GM23338 (cell line): ENCODE results near the gene MLEC. TPM values are rescaled to one million over a fixed set of nuclear protein-coding genes. Genes with fewer than 3 reads are reported as not detected.

Source experiments
- ATAC-seq: fragments of 200-7000 bp; cut with Tn5 transposase; 3 replicates; pipeline ENCODE4 v1.9.1; 2020
- DNase-seq: peaks from one replicate; pipeline ENCODE4 v3.0.0-alpha.2; 2015; ENCODE audit warnings: low spot score
- H2AFZ ChIP-seq: fragments of 200-600 bp; sonication (generic); 2 replicates; pipeline ENCODE4 v1.8.0; 2016; ENCODE audit warnings: antibody characterized with exemption, mild to moderate bottlenecking, moderate library complexity
- H3F3A ChIP-seq: fragments of 200-600 bp; sonication (generic); replicated peaks from 2 replicates; pipeline ENCODE4 v1.8.0; 2017; ENCODE audit warnings: antibody characterized with exemption, mixed run types, low read depth
- H3K27ac ChIP-seq: fragments of 200-600 bp; sonication (generic); 2 replicates; pipeline ENCODE4 v1.6.1; 2016; ENCODE audit warnings: low read depth
- H3K27me3 ChIP-seq: fragments of 200-600 bp; sonication (generic); 2 replicates; pipeline ENCODE4 v1.8.0; 2016; ENCODE audit warnings: mild to moderate bottlenecking, mixed run types, moderate library complexity; ENCODE audit not compliant: insufficient read depth
- H3K36me3 ChIP-seq: fragments of 200-600 bp; sonication (generic); 2 replicates; pipeline ENCODE4 v1.8.0; 2016; ENCODE audit warnings: mild to moderate bottlenecking; ENCODE audit not compliant: insufficient read depth
- H3K4me1 ChIP-seq: fragments of 200-600 bp; sonication (generic); 2 replicates; pipeline ENCODE4 v1.8.0; 2016; ENCODE audit warnings: mild to moderate bottlenecking, moderate library complexity; ENCODE audit not compliant: insufficient read depth
- H3K4me2 ChIP-seq: fragments of 200-600 bp; sonication (generic); 2 replicates; pipeline ENCODE4 v1.7.1; 2017; ENCODE audit warnings: mixed run types
- H3K4me3 ChIP-seq: fragments of 200-600 bp; sonication (generic); 2 replicates; pipeline ENCODE4 v1.6.1; 2016; ENCODE audit warnings: mixed run types
- H3K79me2 ChIP-seq: fragments of 200-600 bp; sonication (generic); replicated peaks from 2 replicates; pipeline ENCODE4 v1.8.0; 2017; ENCODE audit warnings: mild to moderate bottlenecking; ENCODE audit not compliant: insufficient read depth
- H3K9me2 ChIP-seq: fragments of 200-600 bp; sonication (generic); 2 replicates; pipeline ENCODE4 v1.8.0; 2017; ENCODE audit not compliant: insufficient read depth
- H4K20me1 ChIP-seq: fragments of 200-600 bp; sonication (generic); replicated peaks from 2 replicates; pipeline ENCODE4 v1.8.0; 2017; ENCODE audit warnings: mild to moderate bottlenecking; ENCODE audit not compliant: insufficient read depth
- H3K27ac Mint-ChIP-seq: 2 replicates; pipeline ENCODE4 v1.8.0; 2020; ENCODE audit warnings: inconsistent platforms, mild to moderate bottlenecking, moderate library complexity, mixed read lengths
- H3K27me3 Mint-ChIP-seq: 3 replicates; pipeline ENCODE4 v1.8.0; 2022; ENCODE audit warnings: low read depth, mild to moderate bottlenecking, moderate library complexity, mixed read lengths, inconsistent platforms; ENCODE audit not compliant: insufficient read depth, poor library complexity
- H3K36me3 Mint-ChIP-seq: 3 replicates; pipeline ENCODE4 v1.8.0; 2021; ENCODE audit warnings: low read depth, mild to moderate bottlenecking, inconsistent platforms, moderate library complexity, mixed read lengths
- H3K4me1 Mint-ChIP-seq: 3 replicates; pipeline ENCODE4 v1.8.0; 2020; ENCODE audit warnings: mild to moderate bottlenecking, inconsistent platforms, mixed read lengths
- H3K4me3 Mint-ChIP-seq: 3 replicates; pipeline ENCODE4 v1.8.0; 2021; ENCODE audit warnings: moderate library complexity, mild to moderate bottlenecking, inconsistent platforms, mixed read lengths
- H3K9me3 Mint-ChIP-seq: 3 replicates; pipeline ENCODE4 v1.8.0; 2020; ENCODE audit warnings: moderate library complexity, mild to moderate bottlenecking, inconsistent platforms, mixed read lengths
- EZH2 ChIP-seq: fragments of 200-600 bp; sonication (generic); IDR thresholded peaks from one replicate; pipeline ENCODE4 v1.8.0; 2017; ENCODE audit warnings: antibody characterized with exemption, mild to moderate bottlenecking, low read depth; ENCODE audit not compliant: unreplicated experiment
- EZH2phosphoT487 ChIP-seq: fragments of 200-600 bp; sonication (generic); IDR thresholded peaks from one replicate; pipeline ENCODE4 v1.8.1; 2018; ENCODE audit warnings: antibody characterized with exemption; ENCODE audit not compliant: unreplicated experiment
- POLR2AphosphoS5 ChIP-seq: IDR thresholded peaks from 2 replicates; pipeline ENCODE4 v1.6.1; 2016; ENCODE audit warnings: antibody characterized with exemption, low read depth
- STAT1 ChIP-seq: IDR thresholded peaks from one replicate; pipeline ENCODE4 v1.6.1; 2016; ENCODE audit warnings: antibody characterized with exemption; ENCODE audit not compliant: unreplicated experiment
- ZNF114 ChIP-seq: fragments of 250-450 bp; sonication (Bioruptor Pico); IDR thresholded peaks from 2 replicates; pipeline ENCODE4 v1.5.0; 2020; ENCODE audit warnings: mild to moderate bottlenecking, moderate library complexity
- polyA plus RNA-seq: library from polyadenylated mRNA; unstranded; fragments of >200 nt; fragmentation: Nextera tagmentation; extraction: Ambion mirVana; gene quantifications from 2 replicates; pipeline ENCODE4 v1.2.1, GENCODE V29; 2016
- total RNA-seq: library from RNA; depleted of rRNA; stranded (reverse); fragments of >200 nt; shearing (Covaris generic); gene quantifications from 2 replicates; pipeline ENCODE4 v1.2.3, GENCODE V29; 2014
- TF ChIP-seq, protein P1 (sequence below), 2 experiments: fragments of 200-600 bp in 1 of 2; sonication (generic) in 1 of 2; conservative IDR thresholded peaks; 2 replicates each; pipeline versions ENCODE4 v1.5.1 to v1.6.1; 2016 to 2017; ENCODE audit warnings: antibody characterized with exemption in 2 of 2, low read depth in 2 of 2, mild to moderate bottlenecking in 2 of 2, moderate library complexity in 1 of 2
- TF ChIP-seq, protein P2 (sequence below): fragments of 250-450 bp; sonication (Bioruptor Pico); IDR thresholded peaks from 2 replicates; pipeline ENCODE4 v1.5.0; 2020; ENCODE audit warnings: mild to moderate bottlenecking, moderate library complexity
- TF ChIP-seq, protein P3 (sequence below): IDR thresholded peaks from one replicate; pipeline ENCODE4 v1.6.1; 2018; ENCODE audit warnings: antibody characterized with exemption; ENCODE audit not compliant: unreplicated experiment

The MLEC gene
- total and polyA plus RNA-seq, 2 experiments from 2014 or later: 225 to 264 TPM

DNA sequence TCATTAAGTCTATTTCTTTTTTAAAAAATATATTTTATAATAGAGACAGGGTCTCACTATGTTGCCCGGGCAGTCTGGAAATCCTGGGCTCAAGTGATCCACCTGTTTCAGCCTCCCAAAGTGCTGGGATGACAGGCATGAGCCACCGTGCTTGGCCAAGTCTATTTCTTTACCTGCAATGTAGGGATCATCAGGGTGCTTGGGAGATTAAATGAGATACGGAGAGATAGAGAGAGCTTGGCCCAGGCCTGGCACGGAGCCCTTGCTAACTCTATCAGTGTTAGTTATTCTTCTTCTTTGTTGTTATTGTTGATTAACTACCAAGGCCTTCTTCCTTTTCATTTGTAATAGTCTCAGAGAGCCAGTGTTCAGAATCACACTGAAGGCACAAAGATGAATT, 43.4 kb upstream of the MLEC start:
- Histone ChIP-seq H3K4me1 (peaks cover 6% of the 10 kb centered on the region), H2AFZ (no peak overlapping the region), H3K27ac (no peak overlapping the region), H3F3A (peaks cover 20% of the 10 kb centered on the region), H3K9me2 (no peaks in the 10 kb centered on the region), H3K4me3 (no peak overlapping the region), H4K20me1 (peaks cover 8% of the 10 kb centered on the region; the same call in 1 of the 2 replicates), H3K27me3 (peaks cover 22% of the 10 kb centered on the region), H3K79me2 (no peaks in the 10 kb centered on the region), H3K36me3 (no peaks in the 10 kb centered on the region), H3K4me2 (no peak overlapping the region)
- H3K9me3 Mint-ChIP-seq: no peaks in the 10 kb centered on the region
- peaks cover 3% of the 10 kb centered on the region; the same call in 1 of the 3 replicates for H3K36me3 Mint-ChIP-seq
- no peak overlapping the region for H3K27ac Mint-ChIP-seq
- no peak for ATAC-seq
- no peak overlapping the region for H3K4me3 Mint-ChIP-seq
- TF ChIP-seq, protein P1, sequence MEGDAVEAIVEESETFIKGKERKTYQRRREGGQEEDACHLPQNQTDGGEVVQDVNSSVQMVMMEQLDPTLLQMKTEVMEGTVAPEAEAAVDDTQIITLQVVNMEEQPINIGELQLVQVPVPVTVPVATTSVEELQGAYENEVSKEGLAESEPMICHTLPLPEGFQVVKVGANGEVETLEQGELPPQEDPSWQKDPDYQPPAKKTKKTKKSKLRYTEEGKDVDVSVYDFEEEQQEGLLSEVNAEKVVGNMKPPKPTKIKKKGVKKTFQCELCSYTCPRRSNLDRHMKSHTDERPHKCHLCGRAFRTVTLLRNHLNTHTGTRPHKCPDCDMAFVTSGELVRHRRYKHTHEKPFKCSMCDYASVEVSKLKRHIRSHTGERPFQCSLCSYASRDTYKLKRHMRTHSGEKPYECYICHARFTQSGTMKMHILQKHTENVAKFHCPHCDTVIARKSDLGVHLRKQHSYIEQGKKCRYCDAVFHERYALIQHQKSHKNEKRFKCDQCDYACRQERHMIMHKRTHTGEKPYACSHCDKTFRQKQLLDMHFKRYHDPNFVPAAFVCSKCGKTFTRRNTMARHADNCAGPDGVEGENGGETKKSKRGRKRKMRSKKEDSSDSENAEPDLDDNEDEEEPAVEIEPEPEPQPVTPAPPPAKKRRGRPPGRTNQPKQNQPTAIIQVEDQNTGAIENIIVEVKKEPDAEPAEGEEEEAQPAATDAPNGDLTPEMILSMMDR (conservative IDR thresholded peaks at IDR 0.05; ENCODE audit: low read depth in 2 of 2): no peak
- TF ChIP-seq POLR2AphosphoS5: no peak
- TF ChIP-seq ZNF114 (CRISPR knock-in tag): no peak
- TF ChIP-seq EZH2: no peak
- TF ChIP-seq, protein P2, sequence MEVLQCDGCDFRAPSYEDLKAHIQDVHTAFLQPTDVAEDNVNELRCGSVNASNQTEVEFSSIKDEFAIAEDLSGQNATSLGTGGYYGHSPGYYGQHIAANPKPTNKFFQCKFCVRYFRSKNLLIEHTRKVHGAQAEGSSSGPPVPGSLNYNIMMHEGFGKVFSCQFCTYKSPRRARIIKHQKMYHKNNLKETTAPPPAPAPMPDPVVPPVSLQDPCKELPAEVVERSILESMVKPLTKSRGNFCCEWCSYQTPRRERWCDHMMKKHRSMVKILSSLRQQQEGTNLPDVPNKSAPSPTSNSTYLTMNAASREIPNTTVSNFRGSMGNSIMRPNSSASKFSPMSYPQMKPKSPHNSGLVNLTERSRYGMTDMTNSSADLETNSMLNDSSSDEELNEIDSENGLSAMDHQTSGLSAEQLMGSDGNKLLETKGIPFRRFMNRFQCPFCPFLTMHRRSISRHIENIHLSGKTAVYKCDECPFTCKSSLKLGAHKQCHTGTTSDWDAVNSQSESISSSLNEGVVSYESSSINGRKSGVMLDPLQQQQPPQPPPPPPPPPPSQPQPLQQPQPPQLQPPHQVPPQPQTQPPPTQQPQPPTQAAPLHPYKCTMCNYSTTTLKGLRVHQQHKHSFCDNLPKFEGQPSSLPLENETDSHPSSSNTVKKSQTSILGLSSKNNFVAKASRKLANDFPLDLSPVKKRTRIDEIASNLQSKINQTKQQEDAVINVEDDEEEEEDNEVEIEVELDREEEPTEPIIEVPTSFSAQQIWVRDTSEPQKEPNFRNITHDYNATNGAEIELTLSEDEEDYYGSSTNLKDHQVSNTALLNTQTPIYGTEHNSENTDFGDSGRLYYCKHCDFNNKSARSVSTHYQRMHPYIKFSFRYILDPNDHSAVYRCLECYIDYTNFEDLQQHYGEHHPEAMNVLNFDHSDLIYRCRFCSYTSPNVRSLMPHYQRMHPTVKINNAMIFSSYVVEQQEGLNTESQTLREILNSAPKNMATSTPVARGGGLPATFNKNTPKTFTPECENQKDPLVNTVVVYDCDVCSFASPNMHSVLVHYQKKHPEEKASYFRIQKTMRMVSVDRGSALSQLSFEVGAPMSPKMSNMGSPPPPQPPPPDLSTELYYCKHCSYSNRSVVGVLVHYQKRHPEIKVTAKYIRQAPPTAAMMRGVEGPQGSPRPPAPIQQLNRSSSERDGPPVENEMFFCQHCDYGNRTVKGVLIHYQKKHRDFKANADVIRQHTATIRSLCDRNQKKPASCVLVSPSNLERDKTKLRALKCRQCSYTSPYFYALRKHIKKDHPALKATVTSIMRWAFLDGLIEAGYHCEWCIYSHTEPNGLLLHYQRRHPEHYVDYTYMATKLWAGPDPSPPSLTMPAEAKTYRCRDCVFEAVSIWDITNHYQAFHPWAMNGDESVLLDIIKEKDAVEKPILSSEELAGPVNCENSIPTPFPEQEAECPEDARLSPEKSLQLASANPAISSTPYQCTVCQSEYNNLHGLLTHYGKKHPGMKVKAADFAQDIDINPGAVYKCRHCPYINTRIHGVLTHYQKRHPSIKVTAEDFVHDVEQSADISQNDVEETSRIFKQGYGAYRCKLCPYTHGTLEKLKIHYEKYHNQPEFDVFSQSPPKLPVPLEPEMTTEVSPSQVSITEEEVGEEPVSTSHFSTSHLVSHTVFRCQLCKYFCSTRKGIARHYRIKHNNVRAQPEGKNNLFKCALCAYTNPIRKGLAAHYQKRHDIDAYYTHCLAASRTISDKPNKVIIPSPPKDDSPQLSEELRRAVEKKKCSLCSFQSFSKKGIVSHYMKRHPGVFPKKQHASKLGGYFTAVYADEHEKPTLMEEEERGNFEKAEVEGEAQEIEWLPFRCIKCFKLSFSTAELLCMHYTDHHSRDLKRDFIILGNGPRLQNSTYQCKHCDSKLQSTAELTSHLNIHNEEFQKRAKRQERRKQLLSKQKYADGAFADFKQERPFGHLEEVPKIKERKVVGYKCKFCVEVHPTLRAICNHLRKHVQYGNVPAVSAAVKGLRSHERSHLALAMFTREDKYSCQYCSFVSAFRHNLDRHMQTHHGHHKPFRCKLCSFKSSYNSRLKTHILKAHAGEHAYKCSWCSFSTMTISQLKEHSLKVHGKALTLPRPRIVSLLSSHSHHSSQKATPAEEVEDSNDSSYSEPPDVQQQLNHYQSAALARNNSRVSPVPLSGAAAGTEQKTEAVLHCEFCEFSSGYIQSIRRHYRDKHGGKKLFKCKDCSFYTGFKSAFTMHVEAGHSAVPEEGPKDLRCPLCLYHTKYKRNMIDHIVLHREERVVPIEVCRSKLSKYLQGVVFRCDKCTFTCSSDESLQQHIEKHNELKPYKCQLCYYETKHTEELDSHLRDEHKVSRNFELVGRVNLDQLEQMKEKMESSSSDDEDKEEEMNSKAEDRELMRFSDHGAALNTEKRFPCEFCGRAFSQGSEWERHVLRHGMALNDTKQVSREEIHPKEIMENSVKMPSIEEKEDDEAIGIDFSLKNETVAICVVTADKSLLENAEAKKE (CRISPR knock-in tag): no peak
- TF ChIP-seq EZH2phosphoT487: no peak
- no peak for TF ChIP-seq STAT1
- TF ChIP-seq, protein P3, sequence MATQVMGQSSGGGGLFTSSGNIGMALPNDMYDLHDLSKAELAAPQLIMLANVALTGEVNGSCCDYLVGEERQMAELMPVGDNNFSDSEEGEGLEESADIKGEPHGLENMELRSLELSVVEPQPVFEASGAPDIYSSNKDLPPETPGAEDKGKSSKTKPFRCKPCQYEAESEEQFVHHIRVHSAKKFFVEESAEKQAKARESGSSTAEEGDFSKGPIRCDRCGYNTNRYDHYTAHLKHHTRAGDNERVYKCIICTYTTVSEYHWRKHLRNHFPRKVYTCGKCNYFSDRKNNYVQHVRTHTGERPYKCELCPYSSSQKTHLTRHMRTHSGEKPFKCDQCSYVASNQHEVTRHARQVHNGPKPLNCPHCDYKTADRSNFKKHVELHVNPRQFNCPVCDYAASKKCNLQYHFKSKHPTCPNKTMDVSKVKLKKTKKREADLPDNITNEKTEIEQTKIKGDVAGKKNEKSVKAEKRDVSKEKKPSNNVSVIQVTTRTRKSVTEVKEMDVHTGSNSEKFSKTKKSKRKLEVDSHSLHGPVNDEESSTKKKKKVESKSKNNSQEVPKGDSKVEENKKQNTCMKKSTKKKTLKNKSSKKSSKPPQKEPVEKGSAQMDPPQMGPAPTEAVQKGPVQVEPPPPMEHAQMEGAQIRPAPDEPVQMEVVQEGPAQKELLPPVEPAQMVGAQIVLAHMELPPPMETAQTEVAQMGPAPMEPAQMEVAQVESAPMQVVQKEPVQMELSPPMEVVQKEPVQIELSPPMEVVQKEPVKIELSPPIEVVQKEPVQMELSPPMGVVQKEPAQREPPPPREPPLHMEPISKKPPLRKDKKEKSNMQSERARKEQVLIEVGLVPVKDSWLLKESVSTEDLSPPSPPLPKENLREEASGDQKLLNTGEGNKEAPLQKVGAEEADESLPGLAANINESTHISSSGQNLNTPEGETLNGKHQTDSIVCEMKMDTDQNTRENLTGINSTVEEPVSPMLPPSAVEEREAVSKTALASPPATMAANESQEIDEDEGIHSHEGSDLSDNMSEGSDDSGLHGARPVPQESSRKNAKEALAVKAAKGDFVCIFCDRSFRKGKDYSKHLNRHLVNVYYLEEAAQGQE: no peak
- no peak for DNase-seq
- peaks cover 24% of the 10 kb centered on the region for H3K27me3 Mint-ChIP-seq
- H3K4me1 Mint-ChIP-seq: peaks cover 21% of the 10 kb centered on the region
